ENCODE results near the gene BOLA1.
A peak's percentile ranks its signal among the peaks of the same experiment; 100 is the strongest.
"Not testable (repeated sequence)": the region's sequence is repeated elsewhere in the genome, so short reads cannot be mapped to it uniquely, and the experiment has no call there.

BOLA1 gene

DNA sequence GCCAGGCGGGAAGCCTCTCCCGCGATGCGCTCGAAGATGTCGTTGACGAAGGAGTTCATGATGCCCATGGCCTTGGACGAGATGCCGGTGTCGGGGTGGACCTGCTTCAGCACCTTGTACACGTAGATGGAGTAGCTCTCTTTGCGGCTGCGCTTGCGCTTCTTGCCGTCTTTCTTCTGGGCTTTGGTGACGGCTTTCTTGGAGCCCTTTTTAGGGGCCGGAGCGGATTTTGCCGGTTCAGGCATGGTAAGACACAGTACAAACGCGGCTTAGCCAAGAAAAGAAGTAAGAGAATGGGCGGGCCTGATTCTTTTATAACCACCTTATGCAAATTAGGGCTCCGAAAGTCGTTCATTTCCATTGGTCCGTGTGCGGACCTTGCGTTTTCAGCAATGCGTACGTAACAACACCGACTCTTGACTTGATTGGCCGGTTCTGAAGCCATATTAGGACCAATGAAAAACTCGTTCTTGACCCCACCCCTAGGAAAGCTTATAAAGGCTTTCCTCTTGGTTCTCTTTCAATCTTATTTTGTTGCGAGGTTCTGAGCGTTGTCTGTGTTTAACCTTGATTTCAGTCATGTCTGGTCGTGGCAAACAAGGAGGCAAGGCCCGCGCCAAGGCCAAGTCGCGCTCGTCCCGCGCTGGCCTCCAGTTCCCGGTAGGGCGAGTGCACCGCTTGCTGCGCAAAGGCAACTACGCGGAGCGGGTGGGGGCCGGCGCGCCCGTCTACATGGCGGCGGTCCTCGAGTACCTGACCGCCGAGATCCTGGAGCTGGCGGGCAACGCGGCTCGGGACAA lies 12.8 kb upstream of the BOLA1 start:
- DNase-seq, result peak; percentile 26 to 98 (median 84)

DNA sequence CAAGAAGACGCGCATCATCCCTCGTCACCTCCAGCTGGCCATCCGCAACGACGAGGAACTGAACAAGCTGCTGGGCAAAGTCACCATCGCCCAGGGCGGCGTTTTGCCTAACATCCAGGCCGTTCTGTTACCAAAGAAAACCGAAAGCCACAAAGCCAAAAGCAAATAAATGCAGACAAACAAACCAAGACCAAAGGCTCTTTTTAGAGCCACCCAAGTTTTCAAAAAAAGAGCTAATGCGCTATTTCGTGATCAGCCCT lies 12.2 kb upstream of the BOLA1 start:
- DNase-seq, result not testable (repeated sequence)

DNA sequence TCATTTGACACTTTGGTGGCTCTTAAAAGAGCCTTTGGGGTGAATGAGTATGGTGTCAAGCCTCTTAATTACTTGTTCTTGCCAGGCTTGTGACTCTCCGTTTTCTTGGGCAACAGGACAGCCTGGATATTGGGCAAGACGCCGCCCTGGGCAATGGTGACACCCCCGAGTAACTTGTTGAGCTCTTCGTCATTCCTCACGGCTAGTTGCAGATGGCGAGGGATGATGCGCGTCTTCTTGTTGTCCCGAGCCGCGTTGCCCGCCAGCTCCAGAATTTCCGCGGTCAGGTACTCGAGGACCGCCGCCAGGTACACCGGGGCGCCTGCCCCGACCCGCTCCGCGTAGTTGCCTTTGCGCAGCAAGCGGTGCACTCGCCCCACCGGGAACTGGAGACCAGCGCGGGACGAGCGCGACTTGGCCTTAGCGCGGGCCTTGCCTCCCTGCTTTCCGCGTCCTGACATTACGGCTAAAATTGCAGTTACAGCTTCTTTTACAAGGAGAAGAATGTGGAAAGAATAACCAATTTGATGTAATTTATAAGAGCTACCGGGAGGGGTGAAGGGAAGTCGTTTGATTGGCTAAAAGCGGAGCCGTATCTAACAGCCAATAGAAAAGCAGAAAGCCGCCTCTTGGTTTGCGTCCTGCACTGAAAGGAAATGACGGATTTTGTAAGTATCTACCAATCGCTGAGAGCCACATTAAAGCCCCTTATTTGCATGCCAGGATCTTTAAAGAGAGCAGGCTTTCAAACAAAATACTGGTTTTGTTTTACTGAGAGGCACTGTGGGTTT lies 11.7 kb upstream of the BOLA1 start:
- peak; percentile 15 to 95 (median 79) for DNase-seq

DNA sequence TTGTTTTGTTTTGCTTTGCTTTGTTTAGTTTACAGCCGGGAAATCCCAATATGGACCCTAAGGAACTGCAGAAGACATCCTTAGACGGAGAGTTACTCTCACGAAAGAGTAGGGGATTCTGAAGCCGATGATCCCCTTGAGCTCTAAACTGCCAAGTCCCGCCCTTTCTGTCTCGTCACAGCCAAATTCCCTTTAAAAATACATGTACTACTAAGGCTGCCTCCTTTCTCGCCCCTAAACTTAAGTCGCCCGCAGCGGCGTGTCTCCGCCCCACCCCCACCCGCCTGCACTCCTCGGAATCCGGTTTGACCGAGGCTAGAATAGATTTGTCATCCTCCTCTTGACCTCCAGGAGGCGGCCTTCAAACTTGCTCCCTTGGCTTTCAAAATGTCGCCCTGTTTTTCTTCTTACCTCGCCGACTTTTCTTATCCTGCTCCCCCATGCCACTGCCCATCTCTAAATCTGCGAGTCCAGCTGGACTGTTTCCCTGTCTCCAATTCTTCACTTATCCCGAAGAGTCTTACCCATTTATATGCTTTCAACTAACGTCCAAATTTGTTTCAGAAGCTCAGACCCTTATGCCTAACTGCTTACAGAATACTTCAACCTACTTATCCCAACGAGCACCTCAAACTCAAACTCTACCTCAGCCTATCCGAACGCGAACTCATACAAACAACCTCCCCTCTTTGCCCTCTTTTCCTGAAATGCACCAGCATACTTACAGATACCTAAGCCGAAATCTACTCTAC lies 10.9 kb upstream of the BOLA1 start:
- peak in 50 of 51 donors; percentile 12 to 95 (median 60) for DNase-seq

DNA sequence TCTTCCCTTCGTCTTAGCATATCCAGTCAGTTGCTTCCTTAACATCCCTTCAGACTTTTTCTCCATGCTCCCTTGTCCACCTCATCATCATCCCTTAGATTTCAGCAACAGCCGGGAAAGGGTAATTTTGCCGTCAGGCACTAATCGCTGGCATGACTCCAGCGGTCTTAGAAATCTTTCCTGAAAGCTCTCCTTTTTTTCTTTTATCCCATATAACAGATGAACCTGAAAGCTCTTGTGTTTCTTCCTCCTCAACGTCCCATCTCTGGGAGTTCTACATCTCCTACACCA lies 10.4 kb upstream of the BOLA1 start:
- peak in 6 of 51 donors; percentile 2 to 35 (median 23) for DNase-seq

DNA sequence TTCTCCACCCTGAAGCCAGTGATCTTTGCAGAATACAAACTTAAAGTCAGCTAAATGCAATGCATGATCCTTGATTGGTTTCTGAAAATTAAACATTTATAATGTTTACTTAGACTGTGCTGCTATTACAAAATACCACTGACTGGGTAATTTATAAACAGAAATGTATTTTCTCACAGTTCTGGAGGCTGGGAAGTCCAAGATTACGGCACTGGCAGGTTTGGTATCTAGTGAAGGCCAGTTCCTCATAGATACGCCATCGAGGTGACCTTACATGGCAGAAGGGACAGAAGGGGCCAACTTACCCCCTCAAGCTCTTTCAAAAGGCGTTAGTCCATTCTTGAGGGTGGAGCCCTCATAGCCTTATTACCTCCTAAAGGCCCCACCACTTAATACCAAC lies 2.8 kb upstream of the BOLA1 start:
- no peak for DNase-seq

DNA sequence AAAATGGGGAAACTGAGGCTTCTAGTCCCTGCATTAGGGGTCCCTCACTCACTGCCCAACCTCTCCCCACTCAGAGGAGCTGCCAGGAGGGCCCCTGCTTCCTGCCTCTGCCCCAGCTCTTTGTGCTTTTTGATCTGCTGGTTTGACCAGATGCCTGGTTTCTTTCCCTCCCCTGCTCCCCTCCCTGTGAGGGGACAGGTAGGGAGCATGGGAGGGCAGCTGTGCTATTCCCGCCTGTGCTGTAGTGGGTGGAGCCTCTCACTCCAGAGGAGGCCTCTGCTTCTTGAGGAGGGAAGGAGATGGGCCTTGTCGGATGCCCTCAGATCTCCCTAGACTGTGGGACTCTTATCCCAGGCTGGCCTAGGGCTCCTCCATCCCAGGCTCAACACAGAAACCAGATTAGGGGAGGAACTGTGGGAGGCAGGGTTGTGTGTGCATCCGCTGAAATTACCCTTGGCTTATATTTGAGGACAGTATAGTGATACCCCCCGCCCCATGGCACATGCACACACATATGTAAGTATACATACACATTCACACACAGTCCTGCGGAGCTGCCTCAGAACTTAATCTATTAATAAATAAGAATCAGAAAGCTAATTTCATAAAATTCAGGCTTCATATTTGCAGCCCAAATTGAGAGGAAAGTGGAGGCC lies 4.6 kb downstream of the BOLA1 start:
- no peak for DNase-seq

DNA sequence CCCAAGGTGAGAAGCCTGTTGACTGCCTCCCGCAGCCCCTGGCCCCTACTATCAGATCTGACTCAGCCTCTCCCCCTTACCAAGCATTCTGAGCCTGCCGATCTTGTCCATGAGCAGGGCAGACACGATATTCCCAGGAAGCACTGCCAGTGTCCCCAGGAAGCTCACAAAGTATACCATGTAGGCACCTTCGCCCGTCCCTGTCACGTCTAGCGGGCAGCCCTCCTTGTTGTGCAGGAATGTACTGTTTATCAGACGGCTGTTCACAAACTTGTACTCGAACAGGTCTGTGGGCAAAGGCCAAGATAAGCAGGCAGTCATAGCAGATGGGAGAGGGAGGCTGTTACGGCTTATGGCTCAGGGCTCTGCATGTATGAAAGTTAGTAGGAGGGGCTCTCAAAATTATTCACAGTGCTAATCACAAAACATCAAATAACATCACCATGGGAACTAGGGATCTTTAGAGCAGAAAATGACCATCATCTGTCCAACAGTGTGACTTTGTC lies 7.3 kb downstream of the BOLA1 start:
- DNase-seq, result no peak

DNA sequence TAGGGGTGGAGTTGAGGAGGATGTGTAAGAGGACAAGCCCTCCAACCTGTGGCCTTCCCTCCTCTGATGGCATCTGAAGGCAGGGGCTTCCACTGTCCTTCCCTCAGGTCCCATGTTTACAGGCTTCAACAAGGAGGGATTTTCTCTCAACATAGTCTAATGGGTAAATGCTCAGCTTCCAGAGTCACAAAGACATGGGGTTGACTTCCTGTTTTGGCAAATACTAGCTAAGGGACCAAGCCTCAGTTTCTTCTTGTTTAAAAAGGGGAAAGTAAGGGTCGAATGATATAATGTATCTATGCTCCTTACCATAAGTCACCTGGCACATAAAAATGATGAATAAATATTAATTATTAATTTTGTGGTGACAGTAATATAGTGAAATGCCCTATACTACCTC lies 15.2 kb downstream of the BOLA1 start:
- DNase-seq, result no peak

DNA sequence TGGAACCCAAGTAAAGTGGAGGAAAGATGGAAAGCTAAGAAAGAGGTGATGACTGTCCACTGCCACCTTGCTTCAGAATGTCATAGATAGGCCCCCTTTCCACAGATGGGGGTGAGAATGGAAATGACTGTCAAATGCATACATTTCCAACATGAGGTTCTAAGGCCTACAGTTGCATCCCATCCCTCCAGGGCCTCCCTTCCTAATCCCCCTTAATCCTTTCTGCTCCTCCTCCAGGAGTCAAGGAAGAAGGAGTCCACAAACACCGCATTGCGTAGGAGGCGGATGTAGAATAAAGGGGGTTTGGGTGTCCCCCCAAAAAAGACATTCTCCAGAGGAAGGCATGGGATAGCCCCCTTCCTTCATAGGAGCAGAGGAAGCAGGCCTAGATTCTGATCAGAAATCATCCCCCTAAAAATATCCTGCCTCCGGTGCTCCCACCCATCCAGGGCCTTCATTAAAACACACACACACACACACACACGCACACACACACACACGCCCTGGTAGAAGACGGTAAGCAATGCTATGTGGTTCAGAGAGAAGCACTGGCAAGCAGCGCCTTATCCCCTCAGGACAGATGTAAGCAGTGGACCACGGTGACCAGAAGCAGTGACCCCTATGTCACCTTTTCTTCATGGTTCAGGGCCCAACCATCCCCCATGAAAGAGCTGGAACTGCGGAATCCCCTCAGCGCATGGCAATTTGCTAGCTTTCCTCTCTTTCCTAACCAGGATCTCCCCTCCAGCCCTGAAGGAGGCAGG lies 16.2 kb downstream of the BOLA1 start:
- DNase-seq, result peak in 1 of 51 donors; percentile 29

DNA sequence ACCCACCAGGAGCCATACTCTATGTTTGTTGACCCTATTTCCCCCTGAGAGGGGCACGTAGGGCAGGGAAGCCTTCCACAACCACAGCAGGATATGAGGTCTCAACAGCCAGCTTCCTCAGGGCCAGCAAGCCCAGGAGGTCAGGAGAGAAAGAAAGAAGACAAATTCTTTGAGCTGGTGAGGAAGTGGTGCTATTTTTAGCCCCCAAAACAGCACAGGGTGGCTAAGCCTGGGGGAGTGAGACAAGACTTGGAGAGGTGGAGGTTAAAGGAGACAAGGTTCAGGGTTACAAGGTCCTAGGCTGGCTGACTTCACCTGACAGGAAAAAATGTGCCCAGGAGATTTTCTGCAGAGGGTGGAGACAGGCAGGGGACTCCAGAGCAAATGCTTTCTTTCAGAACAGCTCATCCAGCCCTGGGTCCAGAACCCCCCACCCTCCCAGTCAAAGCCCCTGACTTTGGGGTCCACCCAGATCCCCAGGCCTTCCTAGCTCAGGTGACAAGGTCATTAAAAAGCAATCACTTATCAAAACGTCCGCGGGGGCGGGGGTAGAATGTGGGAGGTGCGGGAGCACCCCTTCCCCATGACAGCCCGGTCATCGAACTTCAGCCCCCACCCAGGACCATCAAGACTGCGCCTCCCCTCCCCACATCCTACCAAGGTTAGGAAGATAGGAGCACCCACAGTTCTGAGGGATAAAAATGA lies 17.0 kb downstream of the BOLA1 start:
- peak in 2 of 51 donors; percentile 3 to 29 for DNase-seq

DNA sequence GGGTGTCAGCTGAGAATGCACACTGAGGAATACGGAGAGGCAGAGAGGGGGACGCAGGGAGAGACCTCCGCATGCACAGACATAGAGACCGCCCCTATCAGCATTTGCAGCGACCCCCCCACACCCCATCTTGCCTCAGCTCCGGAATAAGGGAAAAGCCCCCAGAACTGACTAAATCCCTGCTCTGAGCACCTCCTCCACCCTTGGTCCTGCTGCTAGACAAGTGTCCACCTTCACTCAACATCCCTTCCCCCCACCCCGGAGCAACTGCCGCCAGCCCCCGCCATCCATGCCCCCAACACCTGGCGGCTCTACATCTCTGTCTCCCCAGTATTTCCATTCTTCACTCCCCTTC lies 17.5 kb downstream of the BOLA1 start:
- DNase-seq, result peak in 2 of 51 donors; percentile 8 to 27

DNA sequence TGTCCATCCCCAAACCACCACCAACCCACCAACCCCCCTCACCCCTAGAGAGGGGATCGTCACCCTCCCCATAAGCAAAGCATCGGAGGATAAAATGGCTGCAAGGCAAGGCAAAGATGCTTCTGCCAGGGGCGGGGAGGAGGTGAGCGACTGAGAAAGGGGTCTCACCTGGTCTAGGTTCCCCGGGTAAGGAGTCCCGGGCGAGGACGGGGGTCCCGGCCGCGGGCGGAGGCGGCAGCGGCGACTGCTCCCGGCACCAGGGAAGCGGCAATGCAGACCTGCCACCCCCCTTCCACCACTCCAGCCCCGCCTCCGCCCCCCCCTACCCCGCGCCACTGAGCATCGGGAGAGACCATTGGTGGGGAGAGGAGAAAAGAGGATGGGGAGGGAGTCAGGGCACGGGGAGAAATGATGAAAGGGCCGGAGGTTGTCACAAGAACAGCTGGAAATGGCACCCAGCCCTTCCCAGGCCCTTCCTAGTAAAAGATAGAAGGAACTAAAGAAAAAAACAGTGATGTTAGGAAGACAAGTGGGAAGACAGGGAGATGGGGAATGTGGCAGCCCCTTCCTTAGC lies 18.3 kb downstream of the BOLA1 start, which contains the start of gene SV2A:
TSS of gene SV2A (minus strand) at position 274 of the 574 bp plus-strand sequence. CDS start 4,004 bp downstream, outside the sequence.
- DNase-seq, result peak in 48 of 51 donors; percentile 10 to 88 (median 52)

DNA sequence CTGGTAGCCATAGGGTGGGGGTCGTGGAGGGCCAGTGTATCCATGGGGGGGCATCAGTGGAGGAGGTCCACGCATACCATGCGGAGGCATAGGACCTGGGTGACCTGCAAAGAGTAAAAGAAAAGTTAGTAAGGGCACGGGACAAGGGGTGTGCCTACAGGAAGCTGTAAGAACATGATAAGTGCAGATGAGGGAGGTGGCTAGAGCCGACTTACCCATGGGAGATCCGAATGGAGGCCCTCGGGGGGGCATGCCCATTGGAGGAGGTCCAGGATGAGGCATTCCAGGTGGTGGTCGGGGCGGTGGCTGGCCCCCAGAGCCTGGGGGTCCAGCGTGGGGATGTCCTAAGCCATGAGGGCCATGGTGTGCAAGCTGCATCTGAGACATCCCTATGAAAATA lies 24.3 kb downstream of the BOLA1 start:
- no peak for DNase-seq

DNA sequence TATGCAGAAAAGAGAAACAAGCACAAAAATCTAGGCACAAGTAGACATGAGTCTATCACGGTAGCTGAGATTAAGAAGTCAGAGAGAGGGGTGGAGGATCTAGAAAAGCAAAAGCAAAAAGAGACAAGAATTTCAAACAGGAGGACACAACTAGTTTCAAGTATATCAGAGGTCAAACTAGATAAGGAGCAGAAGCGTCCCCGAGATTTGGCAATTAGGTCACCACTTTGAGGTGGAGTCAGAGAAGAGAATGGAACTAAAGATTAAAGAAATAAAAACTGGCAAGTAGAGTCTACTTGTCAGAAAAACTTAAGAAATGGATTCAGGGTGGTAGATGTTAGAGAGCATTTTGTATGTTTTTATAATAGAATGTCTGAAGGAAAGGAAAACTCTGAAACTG lies 26.0 kb downstream of the BOLA1 start:
- no peak for DNase-seq

DNA sequence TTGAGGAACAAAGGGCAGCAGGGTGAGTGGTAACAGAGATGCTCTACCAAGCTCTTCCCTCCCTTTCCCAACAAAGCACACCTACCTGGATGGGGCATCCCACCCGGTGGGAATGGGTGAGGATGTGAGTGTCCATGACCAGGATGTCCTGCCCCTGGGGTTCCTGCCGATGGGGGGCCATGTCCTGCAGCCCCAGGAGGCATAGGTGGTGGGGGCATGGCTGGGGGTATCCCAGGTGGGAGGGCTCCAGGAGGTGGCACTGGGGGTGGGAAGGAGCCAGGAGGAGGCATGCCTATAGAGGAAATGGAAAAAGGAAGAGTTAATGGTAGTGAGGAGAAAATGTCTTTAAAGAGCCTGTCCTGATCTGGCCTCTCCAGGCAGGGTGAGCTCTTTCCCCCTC lies 26.4 kb downstream of the BOLA1 start:
- DNase-seq, result no peak

DNA sequence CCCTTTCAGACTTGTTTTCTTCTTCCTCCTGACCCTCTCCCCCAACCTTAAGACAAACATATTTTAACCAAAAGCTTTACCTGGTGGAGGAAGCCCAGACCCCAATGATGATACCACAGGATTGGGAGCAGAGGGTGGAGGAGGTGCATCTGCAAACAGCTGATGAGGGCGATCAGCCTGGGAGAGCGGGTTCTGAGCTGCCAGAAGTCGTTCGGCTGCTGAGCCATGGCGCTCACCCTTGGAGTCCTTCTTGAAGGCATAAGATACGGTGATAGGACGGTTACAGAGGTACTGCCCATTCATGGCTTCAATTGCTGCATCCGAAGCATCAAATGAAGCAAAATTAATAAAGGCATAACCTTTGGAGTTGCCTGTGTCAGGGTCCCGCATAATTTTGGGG lies 26.9 kb downstream of the BOLA1 start:
- no peak for DNase-seq

DNA sequence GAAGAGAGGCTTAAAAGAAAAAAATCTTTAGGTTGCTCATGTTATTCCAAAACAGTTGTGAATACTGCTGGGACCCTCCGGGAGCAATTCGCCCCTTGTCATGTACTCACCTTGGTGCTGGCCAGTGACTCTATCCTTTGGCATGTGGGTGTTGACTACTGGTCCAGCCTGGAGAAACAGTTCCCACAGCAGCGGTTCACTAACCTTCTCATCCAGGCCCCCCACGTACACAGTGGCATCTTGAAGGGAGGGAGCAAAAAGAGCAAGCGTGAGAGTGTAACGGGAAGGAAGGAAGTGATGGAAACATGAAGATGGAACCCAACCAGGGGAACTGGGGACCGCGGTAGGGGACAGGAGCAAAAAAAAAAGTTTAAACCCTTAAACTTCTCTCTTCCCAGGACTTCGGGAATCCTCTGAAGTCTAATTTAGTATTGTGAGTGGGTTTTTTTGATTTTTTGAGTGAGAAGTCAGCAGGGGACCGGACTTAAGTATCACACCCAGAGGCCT lies 27.7 kb downstream of the BOLA1 start:
- no peak for DNase-seq

DNA sequence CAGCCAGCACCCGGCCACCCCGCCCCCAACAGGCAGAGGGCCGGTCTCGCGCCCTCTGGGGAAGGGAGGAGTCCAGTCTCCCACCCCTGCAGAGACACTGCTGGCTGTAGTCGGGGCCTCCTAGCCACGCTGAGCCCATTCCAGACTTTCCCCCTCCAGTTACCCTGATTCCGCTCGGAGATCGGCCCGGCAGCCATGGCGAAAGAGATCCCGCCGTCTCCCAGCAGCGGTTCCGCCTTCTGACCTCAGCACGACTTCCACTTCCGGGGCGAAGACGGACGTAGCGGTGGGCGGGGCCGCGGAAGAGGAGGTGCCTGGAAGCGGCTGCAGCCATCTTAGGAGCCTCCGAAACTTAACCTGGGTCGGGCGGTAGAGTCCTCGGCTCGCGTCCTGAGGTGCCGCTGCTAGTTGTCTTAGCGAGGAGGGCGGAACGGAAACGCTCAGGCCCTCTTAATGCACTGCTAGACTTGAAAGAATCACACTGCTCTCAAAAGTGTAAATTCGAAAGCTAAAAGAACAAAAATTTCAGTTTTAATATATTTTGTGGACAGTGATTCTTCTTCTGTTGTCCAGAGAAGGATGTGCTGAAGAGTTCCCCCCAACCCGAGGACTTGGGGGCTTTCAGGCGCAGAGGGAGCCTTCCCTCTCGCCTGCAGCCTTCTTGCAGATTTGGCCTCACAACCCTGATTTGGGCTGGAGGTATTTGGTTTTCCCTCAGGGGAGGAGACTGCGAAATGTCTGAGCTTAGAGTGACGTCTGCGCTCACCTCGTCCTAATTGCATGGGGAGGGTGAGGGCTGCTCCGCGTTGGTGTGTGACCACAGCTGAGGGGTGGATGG lies 28.4 kb downstream of the BOLA1 start, which contains the start of gene SF3B4:
TSS of gene SF3B4 (minus strand) at position 241 of the 838 bp plus-strand sequence. CDS start at position 197, 44 bp downstream.
- DNase-seq, result peak; percentile 73 to 97 (median 92)
